Measurements from ENCODE around the gene PRKCSH.
"Not testable (repeated sequence)": the region's sequence is repeated elsewhere in the genome, so short reads cannot be mapped to it uniquely, and the experiment has no call there.

Gene PRKCSH

DNA sequence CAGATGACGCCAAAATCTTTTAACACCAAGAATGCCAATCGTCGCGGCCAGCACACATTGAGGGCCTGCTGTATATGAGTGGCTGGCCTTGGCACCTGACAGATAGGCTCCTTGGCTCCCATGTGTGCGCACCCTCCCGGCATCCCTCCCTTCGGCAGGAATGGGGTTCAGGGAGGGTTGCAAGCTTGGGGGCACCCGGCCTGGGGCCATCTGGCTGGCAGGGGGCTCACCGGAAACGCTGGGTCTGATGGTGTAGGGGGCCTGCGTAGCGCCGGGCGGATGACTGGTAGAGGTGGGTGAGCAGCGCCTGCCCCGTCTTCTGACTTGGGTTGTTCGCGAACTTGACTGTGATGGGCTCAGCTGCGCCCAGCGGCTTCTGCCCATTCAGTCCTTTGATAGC lies 22.4 kb downstream of the PRKCSH start:
- no peak overlapping the region for H3K9ac ChIP-seq (ENCODE audit: low read length in 5 of 5)

DNA sequence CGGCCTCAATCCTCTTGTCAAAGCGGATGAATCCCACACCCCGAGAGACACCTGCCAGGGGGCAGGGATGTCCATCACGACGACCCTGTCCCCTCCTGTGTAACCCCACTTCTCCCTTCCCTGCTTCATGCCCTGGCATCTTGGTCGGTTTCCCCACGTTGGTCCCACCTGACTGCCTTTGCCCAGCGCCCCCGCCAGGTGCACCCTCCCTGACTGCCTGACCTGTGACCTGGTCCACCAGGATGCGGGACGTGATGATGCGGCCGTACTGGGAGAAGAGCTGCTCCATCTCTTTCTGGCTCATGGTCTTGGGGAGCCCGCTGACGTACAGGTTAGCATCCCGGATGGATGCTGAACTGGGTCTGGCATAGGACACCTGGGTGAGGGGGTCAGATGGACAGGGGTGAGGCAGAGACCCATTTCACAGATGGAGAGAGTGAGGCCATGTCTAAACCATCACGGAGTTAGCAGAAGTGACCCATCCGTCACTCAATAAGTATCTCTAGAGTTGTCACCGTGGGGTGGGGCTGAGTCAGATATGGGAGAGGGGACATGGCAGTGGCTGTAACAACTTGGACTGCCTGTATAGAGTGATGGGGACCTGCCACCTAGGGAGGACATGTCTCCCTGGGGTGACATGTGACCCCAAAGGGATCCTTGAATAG lies 22.9 kb downstream of the PRKCSH start:
- no peak overlapping the region for H3K9ac ChIP-seq (ENCODE audit: low read length in 5 of 5)
- H3K4me1 ChIP-seq (ENCODE audit: control insufficient read depth in 5 of 5, insufficient read depth in 5 of 5, low read length in 5 of 5), result no peaks in the 10 kb centered on the region
- H3K4me3 ChIP-seq (ENCODE audit: low read depth in 1 of 5, low read length in 5 of 5), result no peak overlapping the region
- H3K9me3 ChIP-seq (ENCODE audit: control insufficient read depth in 5 of 5, low read length in 5 of 5), result no peaks in the 10 kb centered on the region
- H3K36me3 ChIP-seq (ENCODE audit: control insufficient read depth in 5 of 5, insufficient read depth in 5 of 5, low read length in 5 of 5), result no peaks in the 10 kb centered on the region
- peaks cover 7 to 17% (median 9%) of the 10 kb centered on the region in 5 donors for H3K27me3 ChIP-seq (ENCODE audit: control insufficient read depth in 5 of 5, insufficient read depth in 4 of 5, low read length in 5 of 5)
- no peak overlapping the region for H3K27ac ChIP-seq (ENCODE audit: low read depth, low read length)

More for the DNA sequence above, 22.4 kb downstream of the PRKCSH start:
- Histone ChIP-seq H3K36me3 (ENCODE audit: control insufficient read depth in 5 of 5, insufficient read depth in 5 of 5, low read length in 5 of 5) (no peaks in the 10 kb centered on the region), H3K27me3 (ENCODE audit: control insufficient read depth in 5 of 5, insufficient read depth in 4 of 5, low read length in 5 of 5) (peaks cover 7 to 17% (median 12%) of the 10 kb centered on the region in 5 donors), H3K4me3 (ENCODE audit: low read depth in 1 of 5, low read length in 5 of 5) (no peak overlapping the region), H3K9me3 (ENCODE audit: control insufficient read depth in 5 of 5, low read length in 5 of 5) (no peaks in the 10 kb centered on the region), H3K4me1 (ENCODE audit: control insufficient read depth in 5 of 5, insufficient read depth in 5 of 5, low read length in 5 of 5) (no peaks in the 10 kb centered on the region), H3K27ac (ENCODE audit: low read depth, low read length) (no peak overlapping the region)

DNA sequence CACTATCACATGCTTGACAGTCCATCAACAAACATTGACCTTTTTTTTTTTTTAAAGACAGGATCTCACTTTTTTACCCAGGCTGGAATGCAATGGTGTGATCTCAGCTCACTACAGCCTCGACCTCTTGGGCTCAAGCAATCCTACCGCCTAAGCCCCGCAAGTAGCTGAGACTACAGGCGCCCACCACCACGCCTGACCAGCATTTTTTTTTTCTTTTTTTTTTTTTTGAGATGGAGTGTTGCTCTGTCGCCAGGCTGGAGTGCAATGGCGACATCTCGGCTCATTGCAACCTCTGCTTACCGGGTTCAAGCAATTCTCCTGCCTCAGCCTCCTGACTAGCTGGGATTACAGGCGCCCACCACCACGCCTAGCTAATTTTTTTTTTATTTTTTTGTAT lies 23.5 kb downstream of the PRKCSH start:
- H3K27me3 ChIP-seq (ENCODE audit: control insufficient read depth in 5 of 5, insufficient read depth in 4 of 5, low read length in 5 of 5), result peaks cover 7 to 15% (median 9%) of the 10 kb centered on the region in 5 donors
- not testable (repeated sequence) for H3K9ac ChIP-seq (ENCODE audit: low read length in 5 of 5); H3K4me1 ChIP-seq (ENCODE audit: control insufficient read depth in 5 of 5, insufficient read depth in 5 of 5, low read length in 5 of 5); H3K4me3 ChIP-seq (ENCODE audit: low read depth in 1 of 5, low read length in 5 of 5); H3K36me3 ChIP-seq (ENCODE audit: control insufficient read depth in 5 of 5, insufficient read depth in 5 of 5, low read length in 5 of 5); H3K9me3 ChIP-seq (ENCODE audit: control insufficient read depth in 5 of 5, low read length in 5 of 5); H3K27ac ChIP-seq (ENCODE audit: low read depth, low read length)

DNA sequence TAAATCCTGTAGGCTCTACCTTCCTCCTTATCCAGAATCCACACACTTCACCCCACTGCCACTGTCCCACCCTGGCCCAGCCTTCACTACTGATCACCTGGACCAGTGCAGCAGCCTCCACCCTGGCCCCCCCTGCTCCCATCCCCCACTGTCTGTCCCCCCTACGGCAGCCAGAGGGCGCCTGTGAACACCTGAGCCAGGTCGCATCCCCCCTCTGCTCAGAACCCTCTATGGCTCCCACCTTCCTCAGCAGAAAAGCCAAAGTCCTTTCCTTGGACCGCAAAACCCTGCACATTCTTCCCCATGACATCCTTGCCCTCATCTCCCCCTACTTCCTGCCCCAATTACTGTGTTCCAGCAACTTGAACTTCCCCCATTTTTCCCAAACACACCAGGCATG lies 24.8 kb downstream of the PRKCSH start:
- Histone ChIP-seq H3K36me3 (ENCODE audit: control insufficient read depth in 5 of 5, insufficient read depth in 5 of 5, low read length in 5 of 5) (no peaks in the 10 kb centered on the region), H3K4me1 (ENCODE audit: control insufficient read depth in 5 of 5, insufficient read depth in 5 of 5, low read length in 5 of 5) (no peaks in the 10 kb centered on the region), H3K4me3 (ENCODE audit: low read depth in 1 of 5, low read length in 5 of 5) (no peak overlapping the region), H3K9ac (ENCODE audit: low read length in 5 of 5) (no peak overlapping the region), H3K27ac (ENCODE audit: low read depth, low read length) (no peak overlapping the region), H3K27me3 (ENCODE audit: control insufficient read depth in 5 of 5, insufficient read depth in 4 of 5, low read length in 5 of 5) (peaks cover 7 to 15% (median 9%) of the 10 kb centered on the region in 5 donors), H3K9me3 (ENCODE audit: control insufficient read depth in 5 of 5, low read length in 5 of 5) (no peaks in the 10 kb centered on the region)

DNA sequence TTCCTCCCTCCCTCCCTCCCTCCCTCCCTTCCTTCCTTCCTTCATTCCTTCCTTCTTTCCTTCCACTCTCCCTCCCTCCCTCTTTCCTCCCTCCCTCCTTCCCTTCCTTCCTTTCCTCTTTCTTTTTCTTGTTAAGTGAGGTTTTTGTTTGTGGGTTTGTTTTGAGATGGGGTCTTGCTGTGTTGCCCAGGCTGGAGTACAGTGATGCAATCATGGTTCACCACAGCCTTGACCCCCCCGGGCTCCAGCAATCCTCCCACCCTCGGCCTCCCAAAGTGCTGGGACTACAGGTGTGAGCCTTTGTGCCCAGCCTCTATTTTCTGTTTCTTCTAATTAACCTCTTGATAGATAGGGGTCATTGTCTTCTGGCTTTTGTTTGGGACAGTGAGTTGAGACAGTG lies 26.0 kb downstream of the PRKCSH start:
- H3K9me3 ChIP-seq (ENCODE audit: control insufficient read depth in 5 of 5, low read length in 5 of 5), result no peaks in the 10 kb centered on the region
- H3K9ac ChIP-seq (ENCODE audit: low read length in 5 of 5), result no peak overlapping the region
- H3K4me1 ChIP-seq (ENCODE audit: control insufficient read depth in 5 of 5, insufficient read depth in 5 of 5, low read length in 5 of 5), result no peaks in the 10 kb centered on the region
- no peak overlapping the region for H3K4me3 ChIP-seq (ENCODE audit: low read depth in 1 of 5, low read length in 5 of 5)
- H3K27ac ChIP-seq (ENCODE audit: low read depth, low read length), result no peak overlapping the region
- H3K36me3 ChIP-seq (ENCODE audit: control insufficient read depth in 5 of 5, insufficient read depth in 5 of 5, low read length in 5 of 5), result no peaks in the 10 kb centered on the region
- H3K27me3 ChIP-seq (ENCODE audit: control insufficient read depth in 5 of 5, insufficient read depth in 4 of 5, low read length in 5 of 5), result peaks cover 7 to 15% (median 11%) of the 10 kb centered on the region in 5 donors

DNA sequence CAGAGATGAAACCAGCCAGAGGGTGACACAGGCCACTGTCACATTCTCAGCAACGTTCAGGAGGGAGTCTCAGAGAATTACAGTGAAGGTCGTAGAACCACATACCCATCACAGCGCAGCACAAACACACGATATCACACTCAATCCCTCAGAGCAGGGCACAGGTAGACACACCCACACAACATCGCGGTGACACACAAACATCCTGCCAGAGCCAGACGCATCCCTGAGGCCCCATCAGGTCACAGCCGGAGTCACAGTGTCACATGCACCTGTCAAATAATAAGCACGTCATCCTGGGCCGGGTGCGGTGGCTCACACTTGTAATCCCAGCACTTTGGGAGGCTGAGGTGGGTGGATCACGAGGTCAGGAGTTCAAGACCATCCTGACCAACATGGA lies 28.0 kb downstream of the PRKCSH start:
- no peak overlapping the region for H3K27ac ChIP-seq (ENCODE audit: low read depth, low read length)

DNA sequence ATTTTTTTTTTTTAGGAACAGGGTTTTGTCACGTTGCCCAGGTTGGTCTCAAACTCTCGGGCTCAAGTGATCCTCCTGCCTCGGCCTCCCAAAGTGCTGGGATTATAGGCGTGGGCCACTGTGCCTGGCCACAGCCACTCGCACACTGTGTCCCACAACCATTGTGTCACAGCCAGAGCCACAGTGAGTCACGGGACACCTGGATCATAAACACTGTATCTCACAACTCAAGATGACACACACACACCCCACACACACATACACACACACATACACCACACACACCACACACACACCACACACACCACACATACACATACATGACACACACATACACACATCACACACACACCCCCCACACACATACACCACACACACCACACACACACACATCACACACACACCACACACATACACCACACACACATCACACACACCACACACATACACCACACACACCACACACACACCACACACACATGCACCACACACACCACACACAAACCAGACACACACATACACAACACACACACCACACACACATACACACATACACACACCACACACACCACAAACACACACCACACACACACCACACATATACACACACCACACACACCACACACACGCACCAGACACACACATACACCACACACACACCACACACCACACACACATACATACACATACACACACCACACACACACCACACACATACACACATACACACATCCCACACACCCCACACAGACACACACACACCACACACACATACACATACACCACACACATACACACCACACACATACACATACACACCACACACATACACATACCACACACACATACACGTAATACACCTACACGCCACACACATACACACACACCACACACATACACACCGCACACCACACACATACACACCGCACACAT lies 29.2 kb downstream of the PRKCSH start:
- H3K36me3 ChIP-seq (ENCODE audit: control insufficient read depth in 5 of 5, insufficient read depth in 5 of 5, low read length in 5 of 5), result no peaks in the 10 kb centered on the region
- no peaks in the 10 kb centered on the region for H3K4me1 ChIP-seq (ENCODE audit: control insufficient read depth in 5 of 5, insufficient read depth in 5 of 5, low read length in 5 of 5)

More for the DNA sequence above, 28.0 kb downstream of the PRKCSH start:
- no peaks in the 10 kb centered on the region for H3K36me3 ChIP-seq (ENCODE audit: control insufficient read depth in 5 of 5, insufficient read depth in 5 of 5, low read length in 5 of 5)
- no peaks in the 10 kb centered on the region for H3K4me1 ChIP-seq (ENCODE audit: control insufficient read depth in 5 of 5, insufficient read depth in 5 of 5, low read length in 5 of 5)
- H3K27me3 ChIP-seq (ENCODE audit: control insufficient read depth in 5 of 5, insufficient read depth in 4 of 5, low read length in 5 of 5), result peaks cover 2 to 12% (median 4%) of the 10 kb centered on the region in 5 donors
- no peaks in the 10 kb centered on the region for H3K9me3 ChIP-seq (ENCODE audit: control insufficient read depth in 5 of 5, low read length in 5 of 5)
- no peak overlapping the region for H3K9ac ChIP-seq (ENCODE audit: low read length in 5 of 5)
- H3K4me3 ChIP-seq (ENCODE audit: low read depth in 1 of 5, low read length in 5 of 5), result no peak overlapping the region

DNA sequence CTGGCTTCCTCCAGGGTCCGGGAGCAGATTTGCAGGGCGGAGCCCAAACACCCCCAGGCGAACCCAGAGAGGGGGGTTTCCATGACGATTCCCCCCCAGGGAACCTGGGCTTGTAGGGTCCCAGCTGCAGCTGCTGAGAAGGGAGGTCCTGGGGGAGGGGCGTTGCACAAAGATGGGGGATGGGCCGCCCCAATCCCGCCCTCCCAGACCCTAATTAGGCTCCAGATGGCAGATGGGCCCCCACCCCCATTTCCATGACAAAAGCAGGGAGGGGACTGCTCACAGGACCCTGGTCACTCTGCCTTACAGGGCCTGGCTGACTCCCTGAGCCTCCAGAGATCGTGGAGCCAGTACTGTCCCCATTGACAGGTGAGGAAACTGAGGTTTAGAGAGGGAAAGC lies 30.2 kb downstream of the PRKCSH start:
- H3K4me3 ChIP-seq (ENCODE audit: low read depth in 1 of 5, low read length in 5 of 5), result no peak overlapping the region
- H3K9ac ChIP-seq (ENCODE audit: low read length in 5 of 5), result no peak overlapping the region
- no peaks in the 10 kb centered on the region for H3K36me3 ChIP-seq (ENCODE audit: control insufficient read depth in 5 of 5, insufficient read depth in 5 of 5, low read length in 5 of 5)
- peaks cover 0 to 5% (median 2%) of the 10 kb centered on the region in 5 donors for H3K27me3 ChIP-seq (ENCODE audit: control insufficient read depth in 5 of 5, insufficient read depth in 4 of 5, low read length in 5 of 5)
- no peak overlapping the region for H3K27ac ChIP-seq (ENCODE audit: low read depth, low read length)
- H3K9me3 ChIP-seq (ENCODE audit: control insufficient read depth in 5 of 5, low read length in 5 of 5), result no peaks in the 10 kb centered on the region
- no peaks in the 10 kb centered on the region for H3K4me1 ChIP-seq (ENCODE audit: control insufficient read depth in 5 of 5, insufficient read depth in 5 of 5, low read length in 5 of 5)

More for the DNA sequence above, 29.2 kb downstream of the PRKCSH start:
- Histone ChIP-seq H3K27me3 (ENCODE audit: control insufficient read depth in 5 of 5, insufficient read depth in 4 of 5, low read length in 5 of 5) (peaks cover 0 to 10% (median 4%) of the 10 kb centered on the region in 5 donors), H3K9me3 (ENCODE audit: control insufficient read depth in 5 of 5, low read length in 5 of 5) (no peaks in the 10 kb centered on the region), H3K4me3 (ENCODE audit: low read depth in 1 of 5, low read length in 5 of 5) (no peak overlapping the region), H3K27ac (ENCODE audit: low read depth, low read length) (no peak overlapping the region), H3K9ac (ENCODE audit: low read length in 5 of 5) (no peak overlapping the region)

DNA sequence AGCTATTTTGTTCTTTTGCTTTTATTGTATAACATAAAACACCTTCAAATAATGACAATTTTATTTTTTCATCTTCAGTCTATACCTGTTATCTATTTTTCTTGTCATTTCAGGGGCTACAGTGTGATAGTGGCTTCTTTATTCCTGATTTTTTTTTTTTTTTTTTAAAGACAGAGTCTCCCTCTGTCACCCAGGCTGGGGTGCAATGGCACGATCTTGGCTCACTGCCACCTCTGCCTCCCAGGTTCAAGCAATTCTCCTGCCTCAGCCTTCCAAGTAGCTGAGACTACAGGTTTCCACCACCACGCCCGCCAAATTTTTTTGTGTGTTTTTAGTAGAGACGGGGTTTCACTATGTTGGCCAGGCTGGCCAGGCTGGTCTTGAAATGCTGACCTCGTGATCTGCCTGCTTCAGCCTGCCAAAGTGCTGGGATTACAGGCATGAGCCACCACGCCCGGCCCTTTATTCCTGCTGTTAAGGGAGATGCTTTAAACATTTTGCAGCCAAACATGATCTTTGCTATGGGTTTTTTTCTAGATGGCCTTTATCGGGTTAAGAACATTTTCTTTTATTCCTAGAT lies 32.9 kb downstream of the PRKCSH start:
- not testable (repeated sequence) for H3K27ac ChIP-seq (ENCODE audit: low read depth, low read length); H3K36me3 ChIP-seq (ENCODE audit: control insufficient read depth in 5 of 5, insufficient read depth in 5 of 5, low read length in 5 of 5); H3K4me1 ChIP-seq (ENCODE audit: control insufficient read depth in 5 of 5, insufficient read depth in 5 of 5, low read length in 5 of 5); H3K4me3 ChIP-seq (ENCODE audit: low read depth in 1 of 5, low read length in 5 of 5); H3K9me3 ChIP-seq (ENCODE audit: control insufficient read depth in 5 of 5, low read length in 5 of 5); H3K27me3 ChIP-seq (ENCODE audit: control insufficient read depth in 5 of 5, insufficient read depth in 4 of 5, low read length in 5 of 5); H3K9ac ChIP-seq (ENCODE audit: low read length in 5 of 5)

DNA sequence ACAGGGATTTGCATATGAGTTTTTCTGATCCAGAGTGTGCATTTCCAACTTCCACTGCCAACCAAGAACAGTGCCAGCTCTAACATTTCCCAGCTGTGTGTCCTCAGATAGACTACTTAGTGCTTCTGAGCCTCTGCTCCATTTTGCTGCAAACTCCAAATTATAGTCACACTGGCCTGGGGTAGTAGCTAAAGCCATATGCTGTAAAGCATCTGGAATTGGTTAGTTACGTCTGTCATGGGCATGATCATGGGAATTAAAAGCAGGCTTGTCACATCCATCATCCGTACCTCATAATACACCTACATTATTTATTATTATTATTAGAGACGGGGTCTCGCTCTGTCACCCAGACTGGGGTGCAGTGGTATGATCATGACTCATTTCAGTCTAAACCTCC lies 38.3 kb downstream of the PRKCSH start:
- H3K9me3 ChIP-seq (ENCODE audit: control insufficient read depth in 5 of 5, low read length in 5 of 5), result no peaks in the 10 kb centered on the region
- no peak overlapping the region for H3K27ac ChIP-seq (ENCODE audit: low read depth, low read length)
- no peaks in the 10 kb centered on the region for H3K36me3 ChIP-seq (ENCODE audit: control insufficient read depth in 5 of 5, insufficient read depth in 5 of 5, low read length in 5 of 5)
- no peak overlapping the region for H3K4me3 ChIP-seq (ENCODE audit: low read depth in 1 of 5, low read length in 5 of 5)
- no peaks in the 10 kb centered on the region for H3K4me1 ChIP-seq (ENCODE audit: control insufficient read depth in 5 of 5, insufficient read depth in 5 of 5, low read length in 5 of 5)
- H3K27me3 ChIP-seq (ENCODE audit: control insufficient read depth in 5 of 5, insufficient read depth in 4 of 5, low read length in 5 of 5), result no peaks in the 10 kb centered on the region
- H3K9ac ChIP-seq (ENCODE audit: low read length in 5 of 5), result no peak overlapping the region
